Omental fat pad (tissue), 4 donors: ENCODE data around the gene AFG1L. TPM values are rescaled to one million over a fixed set of nuclear protein-coding genes. Genes with fewer than 3 reads are reported as not detected.
"Not testable (repeated sequence)": the region's sequence is repeated elsewhere in the genome, so short reads cannot be mapped to it uniquely, and the experiment has no call there.

Experiments
- ATAC-seq: fragments of 150-250 bp; one replicate; pipeline ENCODE4 v1.9.1; 2016; ENCODE audit warnings: mild to moderate bottlenecking, moderate library complexity; ENCODE audit not compliant: low FRiP score
- DNase-seq: peaks from one replicate; pipeline ENCODE4 v3.0.0-alpha.2; 2019; ENCODE audit warnings: low spot score
- total RNA-seq, 4 donors: library from RNA; depleted of rRNA; stranded (reverse); fragments of >200 nt; gene quantifications; one replicate each; pipeline ENCODE4 v1.1.0, GENCODE V29; 2016
- TF ChIP-seq, protein P1 (sequence below), 3 donors: fragments of 450-650 bp; IDR thresholded peaks; one replicate each; pipeline ENCODE4 v1.5.1; 2016 to 2017; ENCODE audit warnings: antibody characterized with exemption in 3 of 3, mild to moderate bottlenecking in 3 of 3, moderate library complexity in 2 of 3

The AFG1L gene
- total RNA-seq, 4 donors from 2014 or later = 1.8 to 4.3 (median 2.6) TPM

DNA sequence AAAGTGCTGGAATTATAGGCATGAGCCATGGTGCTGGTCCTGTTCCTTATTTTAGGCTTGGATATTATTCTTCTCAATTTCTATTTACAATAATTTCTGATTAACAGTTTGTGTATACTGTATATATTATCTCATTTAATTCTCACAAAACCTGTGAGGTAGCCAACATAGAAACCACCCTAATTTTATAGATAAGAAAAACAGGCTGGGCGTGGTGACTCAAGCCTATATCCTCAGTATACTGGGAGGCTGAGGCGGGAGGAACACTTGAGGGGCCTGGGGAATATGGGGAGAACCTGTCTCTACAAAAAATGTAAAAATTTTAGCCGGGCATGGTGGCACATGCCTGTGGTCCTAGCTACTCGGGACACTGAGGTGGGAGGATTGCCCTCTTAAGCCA, 3.8 kb upstream of the AFG1L start:
- ATAC-seq (no peak), DNase-seq (no peak)
- TF ChIP-seq, protein P1, sequence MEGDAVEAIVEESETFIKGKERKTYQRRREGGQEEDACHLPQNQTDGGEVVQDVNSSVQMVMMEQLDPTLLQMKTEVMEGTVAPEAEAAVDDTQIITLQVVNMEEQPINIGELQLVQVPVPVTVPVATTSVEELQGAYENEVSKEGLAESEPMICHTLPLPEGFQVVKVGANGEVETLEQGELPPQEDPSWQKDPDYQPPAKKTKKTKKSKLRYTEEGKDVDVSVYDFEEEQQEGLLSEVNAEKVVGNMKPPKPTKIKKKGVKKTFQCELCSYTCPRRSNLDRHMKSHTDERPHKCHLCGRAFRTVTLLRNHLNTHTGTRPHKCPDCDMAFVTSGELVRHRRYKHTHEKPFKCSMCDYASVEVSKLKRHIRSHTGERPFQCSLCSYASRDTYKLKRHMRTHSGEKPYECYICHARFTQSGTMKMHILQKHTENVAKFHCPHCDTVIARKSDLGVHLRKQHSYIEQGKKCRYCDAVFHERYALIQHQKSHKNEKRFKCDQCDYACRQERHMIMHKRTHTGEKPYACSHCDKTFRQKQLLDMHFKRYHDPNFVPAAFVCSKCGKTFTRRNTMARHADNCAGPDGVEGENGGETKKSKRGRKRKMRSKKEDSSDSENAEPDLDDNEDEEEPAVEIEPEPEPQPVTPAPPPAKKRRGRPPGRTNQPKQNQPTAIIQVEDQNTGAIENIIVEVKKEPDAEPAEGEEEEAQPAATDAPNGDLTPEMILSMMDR (IDR thresholded peaks at IDR 0.05) = no peak

- not testable (repeated sequence) for DNase-seq, ATAC-seq
Observed at GRCh38 chr6:108292561-108292960, 2.3 kb upstream of the AFG1L start.

GRCh38 chr6:108293527-108294296, 1.1 kb upstream of the AFG1L start:
- no peak for DNase-seq
- TF ChIP-seq, protein P1 (IDR thresholded peaks at IDR 0.05) = no peak
- no peak for ATAC-seq

DNA sequence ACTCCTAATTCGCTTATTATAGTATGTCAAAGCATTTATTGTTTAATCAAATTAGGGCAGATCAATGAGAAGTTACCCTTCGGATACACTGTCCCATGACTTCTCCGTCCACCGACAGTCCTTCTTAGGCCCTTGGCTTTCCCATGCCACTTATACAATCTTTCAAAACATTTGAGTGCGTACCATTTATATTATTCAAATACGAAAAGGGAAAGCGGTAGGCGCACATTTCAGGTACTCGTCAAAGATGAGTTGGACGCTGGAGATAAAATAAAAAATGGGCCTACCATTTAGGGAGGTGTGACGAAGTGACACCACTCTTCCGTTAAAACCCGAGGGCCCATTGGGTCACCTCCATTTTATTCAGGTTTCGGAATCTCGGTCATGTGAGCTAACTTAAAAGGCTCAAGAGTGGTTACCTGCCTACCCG, 542 bp upstream of the AFG1L start:
- ATAC-seq = no peak
- no peak for DNase-seq
- TF ChIP-seq, protein P1 (IDR thresholded peaks at IDR 0.05) = no peak

- TF ChIP-seq, protein P1 (IDR thresholded peaks at IDR 0.05) = no peak
- DNase-seq = no peak
- no peak for ATAC-seq
Observed at GRCh38 chr6:108295676-108296075, 822 bp downstream of the AFG1L start.

DNA sequence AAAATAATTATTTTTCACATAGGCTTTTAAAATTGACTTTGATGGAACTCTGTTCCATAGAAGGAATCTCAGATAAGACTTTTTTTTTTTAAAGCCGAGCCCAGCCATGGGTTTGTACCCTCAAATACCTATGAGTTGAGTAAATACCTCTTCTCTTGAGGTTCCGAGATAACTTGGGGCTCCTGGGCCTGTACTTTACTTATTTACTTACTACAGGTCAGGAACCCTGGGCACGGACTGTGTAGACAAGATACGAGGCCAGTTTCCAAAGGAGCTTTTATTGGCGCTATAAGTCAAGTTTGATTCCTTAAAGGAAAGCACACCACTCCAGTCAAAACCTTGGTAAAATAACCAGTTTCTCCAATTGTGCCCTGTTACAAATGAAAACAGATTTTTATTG, 7.5 kb downstream of the AFG1L start:
- no peak for ATAC-seq
- DNase-seq = no peak
- TF ChIP-seq, protein P1 (IDR thresholded peaks at IDR 0.05) = no peak

GRCh38 chr6:108304646-108305045, 9.8 kb downstream of the AFG1L start:
- ATAC-seq = no peak
- TF ChIP-seq, protein P1 (IDR thresholded peaks at IDR 0.05) = no peak

DNA sequence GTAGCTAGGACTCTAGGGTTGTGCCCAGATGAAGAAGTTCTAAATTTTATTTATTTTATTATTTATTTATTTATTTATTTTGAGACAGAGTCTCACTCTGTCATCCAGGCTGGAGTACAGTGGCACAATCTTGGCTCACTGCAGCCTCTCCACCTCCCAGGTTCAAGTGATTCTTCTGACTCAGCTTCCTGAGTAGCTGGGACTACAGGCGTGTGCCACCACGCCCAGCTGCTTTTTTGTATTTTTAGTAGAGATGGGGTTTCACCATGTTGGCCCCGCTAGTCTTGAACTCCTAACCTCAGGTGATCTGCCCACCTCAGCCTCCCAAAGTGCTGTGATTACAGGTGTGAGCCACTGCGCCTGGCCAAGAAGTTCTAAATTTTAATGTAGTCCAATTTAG, 13.8 kb downstream of the AFG1L start:
- DNase-seq, ATAC-seq: not testable (repeated sequence)

More at GRCh38 chr6:108304646-108305045, 9.8 kb downstream of the AFG1L start:
- DNase-seq = no peak
